D341Med (cell line): ENCODE data around the gene CITED2.

Experiments
- DNase-seq: peaks from one replicate; pipeline ENCODE4 v3.0.0; 2012; ENCODE audit warnings: low spot score

CITED2 gene

DNA sequence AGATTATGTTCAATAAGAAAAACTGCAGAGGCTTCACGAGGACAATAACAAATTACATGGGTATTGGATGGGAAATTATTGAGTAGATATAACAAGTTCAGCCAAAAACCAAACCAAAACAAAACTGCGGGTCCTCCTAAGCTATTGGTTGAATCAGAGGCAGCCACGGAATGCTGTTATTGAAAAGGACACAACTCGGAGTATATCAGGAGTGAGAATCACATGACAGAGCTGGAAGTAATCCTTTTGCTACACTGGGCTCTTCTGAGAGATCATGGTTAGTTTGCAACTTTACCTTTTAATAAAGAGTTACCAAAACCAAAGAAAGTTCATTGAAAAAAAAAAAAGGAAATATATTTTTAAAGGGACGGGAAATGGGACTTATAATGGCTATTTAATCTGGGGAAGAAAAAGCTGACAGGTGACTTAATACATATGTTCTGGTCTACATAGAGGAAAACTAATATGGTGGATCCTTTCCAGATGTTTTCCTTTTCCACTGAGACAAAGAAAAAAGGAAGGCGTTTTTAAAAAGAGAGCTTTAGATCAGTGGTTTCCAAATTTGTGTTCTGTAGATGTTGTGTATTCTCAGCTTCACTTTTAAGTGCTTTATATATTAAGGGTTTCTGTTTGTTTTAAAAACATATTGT is 6.9 kb upstream of the CITED2 start:
- DNase-seq, result no peak

DNA sequence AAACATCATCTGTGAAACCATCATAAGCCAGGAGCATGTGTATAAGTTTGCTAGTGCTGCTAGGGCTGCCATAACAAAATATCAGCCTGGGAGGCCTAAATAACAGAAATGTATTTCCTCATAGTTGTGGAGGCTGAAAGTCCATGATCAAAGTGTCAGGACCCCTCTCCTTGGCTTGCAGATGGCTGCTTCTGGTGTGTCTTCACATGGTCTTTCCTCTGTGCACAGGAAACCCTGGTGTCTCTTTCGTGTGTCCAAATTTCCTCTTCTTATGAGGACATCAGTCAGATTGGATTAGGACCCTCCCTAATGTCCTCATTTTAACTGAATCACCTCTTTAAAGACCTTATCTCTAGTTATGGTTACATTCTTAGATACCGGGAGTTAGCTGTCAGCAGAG is 6.2 kb upstream of the CITED2 start:
- no peak for DNase-seq

DNA sequence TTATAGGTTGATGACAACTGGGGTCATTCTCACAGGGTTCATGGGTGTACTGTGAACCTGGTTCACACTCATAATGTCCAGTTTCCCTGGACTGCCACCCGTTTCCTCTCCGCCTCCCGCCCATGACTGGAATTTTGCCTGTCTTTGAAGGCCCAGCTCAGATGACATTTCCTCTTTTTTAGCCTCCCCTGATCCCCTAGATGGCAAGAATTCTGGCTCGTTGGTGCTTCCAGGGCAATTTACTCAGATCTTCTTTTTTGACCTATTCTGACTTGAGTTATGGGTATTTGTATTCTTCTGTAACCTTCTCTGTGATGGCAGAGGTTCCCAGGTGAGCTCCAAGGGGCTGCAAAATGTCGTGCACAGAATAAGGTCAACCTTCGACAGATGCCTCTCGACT is 5.7 kb upstream of the CITED2 start:
- DNase-seq, result no peak

DNA sequence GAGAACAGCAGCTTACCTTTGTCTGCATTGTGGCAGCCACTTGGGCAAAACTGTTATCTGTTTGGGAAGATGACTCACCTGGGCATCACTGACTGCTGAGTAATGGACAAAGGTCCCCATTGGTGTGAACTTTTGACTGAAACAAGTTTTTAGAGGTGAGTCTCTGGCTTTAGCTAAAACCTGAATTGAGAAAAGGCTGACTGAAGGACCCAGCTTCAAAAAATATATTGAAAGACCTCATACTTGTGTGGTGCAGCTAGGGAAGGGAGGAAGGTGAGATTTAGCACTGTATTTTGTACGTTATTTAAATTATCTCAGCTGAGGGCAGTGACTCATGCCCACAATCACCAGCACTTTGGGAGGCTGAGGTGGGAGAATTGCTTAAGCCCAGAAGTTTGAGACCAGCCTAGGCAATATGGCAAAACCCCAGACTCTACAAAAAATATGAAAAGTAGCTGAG is 4.5 kb upstream of the CITED2 start:
- DNase-seq, result no peak

DNA sequence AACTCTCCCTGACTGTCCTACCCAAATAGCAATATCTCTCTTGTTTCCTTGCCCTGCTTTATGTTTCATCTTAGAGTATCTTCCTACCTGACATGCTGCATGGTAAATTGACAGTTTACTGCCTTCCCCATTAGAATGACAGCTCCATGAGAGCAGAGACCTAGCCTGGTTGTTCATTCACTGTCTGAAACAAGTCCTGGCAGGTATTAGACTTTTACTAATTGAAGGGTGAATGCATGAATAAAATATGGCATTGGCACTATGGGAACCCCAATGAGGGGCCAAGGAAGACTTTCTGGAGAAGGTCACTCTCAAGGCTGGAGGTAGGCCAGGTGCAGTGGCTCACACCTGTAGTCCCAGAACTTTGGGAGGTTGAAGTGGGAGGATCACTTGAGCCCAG is 3.8 kb upstream of the CITED2 start:
- DNase-seq, result no peak

DNA sequence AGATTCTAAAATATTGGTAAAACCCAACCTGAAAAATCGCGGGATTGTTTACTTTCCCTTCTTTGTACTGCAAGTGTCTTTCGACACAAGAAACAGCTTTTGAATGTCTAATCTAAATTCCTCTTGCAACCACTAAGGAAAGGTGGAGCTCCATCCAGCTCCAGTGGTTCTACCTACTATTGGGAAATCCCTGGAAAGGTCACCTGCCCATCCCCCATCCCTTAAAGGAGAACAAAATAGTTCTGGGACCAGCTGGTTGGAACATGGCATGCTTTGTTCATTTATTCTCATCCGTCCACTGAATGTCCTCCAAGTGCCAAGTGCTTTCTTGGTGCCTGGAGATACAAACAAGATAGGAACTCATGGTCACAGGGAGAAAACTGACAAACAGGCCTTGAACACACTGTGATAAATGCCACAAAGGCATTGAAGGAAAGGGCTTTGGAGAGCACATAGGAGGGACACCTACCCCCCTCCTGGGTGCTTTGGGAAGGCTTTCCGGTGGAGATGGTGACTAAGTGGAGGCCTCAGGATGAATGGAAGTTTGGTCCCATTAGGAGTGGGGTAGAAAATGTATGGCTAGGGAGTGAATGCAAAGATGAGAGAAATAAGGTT is 2.3 kb upstream of the CITED2 start:
- DNase-seq, result no peak

DNA sequence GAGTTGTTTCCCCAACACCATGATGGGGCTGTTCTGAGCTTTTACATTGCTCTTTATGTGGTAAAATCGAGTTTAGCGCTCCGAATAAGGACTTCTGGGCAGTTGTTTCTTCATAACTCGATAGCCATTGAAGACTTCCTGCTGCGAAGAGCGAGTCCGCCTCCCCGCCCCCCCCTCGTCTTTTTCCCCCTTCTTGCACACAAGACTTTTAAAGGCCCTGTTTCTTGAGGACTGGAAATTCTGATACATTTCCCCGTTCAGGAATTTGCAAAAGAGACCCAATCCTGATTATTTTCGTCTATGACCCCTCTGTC is 1.5 kb upstream of the CITED2 start:
- DNase-seq, result peak; percentile 21

DNA sequence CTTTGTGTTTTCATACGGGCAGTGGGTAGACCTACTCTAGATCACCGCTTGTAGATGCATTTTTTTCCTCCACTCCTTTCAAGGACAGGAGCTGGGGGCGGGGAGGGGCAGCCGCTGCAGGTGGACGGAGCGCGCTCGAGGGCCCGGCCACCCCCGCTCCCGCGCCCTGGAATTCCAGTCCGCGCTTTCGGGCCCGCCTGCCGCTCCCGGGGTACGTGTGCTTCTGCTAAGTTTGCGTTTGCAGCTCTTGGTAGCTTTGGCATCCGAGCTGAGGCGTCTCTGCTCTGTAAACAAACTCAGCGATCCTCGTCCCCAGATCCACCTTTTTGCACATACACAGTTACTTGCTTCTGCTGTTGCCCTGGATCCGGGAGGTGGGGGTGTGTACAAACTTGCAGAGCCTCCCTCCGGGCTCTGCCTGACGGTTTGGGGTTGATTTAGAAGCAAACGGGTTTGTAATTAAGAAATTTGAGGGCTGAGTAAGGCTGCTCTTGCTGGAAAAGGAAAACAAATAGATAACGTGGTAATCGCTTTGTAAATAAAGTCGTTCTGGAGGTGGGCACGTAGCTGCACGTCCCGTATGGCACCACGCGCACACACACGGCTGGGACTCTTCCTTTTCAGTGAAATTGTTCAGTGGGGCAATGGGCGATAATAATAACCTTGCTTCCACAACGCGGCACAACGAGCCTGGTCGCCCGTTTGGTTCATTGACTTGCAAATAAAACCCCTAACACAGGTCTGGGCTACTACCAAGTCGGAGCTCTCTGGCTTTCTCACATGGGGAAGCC is 973 bp upstream of the CITED2 start:
- DNase-seq, result peak; percentile 90

DNA sequence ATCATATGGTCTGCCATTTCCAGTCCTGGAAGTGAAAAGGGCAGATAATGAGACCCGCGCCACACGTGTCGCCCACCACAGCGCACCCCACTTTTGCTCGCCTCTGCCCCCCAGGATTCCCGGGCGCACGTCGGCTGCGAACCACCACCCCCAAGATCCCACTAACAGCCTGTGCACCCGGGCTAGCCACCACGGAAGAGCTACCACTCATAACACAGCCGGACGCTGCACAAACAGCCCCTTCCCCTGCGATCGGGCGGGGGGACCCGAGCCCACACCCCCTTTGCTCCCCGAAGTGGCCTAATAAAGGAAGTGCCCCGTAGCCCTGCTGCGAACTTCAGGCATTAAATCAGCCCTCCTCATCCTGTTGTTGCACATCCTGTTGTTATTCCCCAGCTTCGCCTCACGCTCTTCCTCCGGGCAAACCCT is 506 bp downstream of the CITED2 start:
- no peak for DNase-seq

DNA sequence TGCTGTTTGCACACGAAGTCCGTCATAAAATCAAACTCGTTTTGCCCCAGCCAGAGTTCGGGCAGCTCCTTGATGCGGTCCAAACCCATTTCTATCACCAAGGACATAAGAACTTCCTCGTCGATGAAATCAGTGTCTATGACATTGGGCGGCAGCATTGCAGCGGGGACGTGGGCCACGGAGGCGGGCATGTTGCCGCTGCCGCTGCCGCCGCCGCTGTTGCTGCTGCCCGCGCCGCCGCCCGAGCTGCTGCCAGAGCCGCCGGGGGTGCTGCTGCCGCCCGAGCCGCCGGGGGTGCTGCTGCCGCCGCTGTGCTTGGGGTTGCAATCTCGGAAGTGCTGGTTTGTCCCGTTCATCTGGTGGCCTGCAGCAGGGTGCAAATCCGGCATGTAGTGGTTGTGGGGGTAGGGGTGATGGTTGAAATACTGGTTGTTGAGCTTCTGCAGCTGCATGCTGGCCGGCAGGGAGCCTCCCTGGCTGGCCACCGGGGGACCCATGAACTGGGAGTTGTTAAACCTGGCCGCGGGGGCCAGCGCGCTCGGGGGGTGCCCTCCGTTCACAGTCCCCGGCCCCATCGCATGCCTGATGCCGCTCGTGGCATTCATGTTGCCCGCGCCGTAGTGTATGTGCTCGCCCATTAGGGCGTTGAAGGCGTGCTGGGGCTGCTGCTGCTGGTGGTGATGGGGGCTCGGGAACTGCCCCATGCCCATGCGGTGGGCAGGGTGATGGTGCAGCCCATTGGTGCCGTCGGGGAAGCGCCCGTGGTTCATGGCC is 1.1 kb downstream of the CITED2 start:
- DNase-seq, result peak; percentile 73

DNA sequence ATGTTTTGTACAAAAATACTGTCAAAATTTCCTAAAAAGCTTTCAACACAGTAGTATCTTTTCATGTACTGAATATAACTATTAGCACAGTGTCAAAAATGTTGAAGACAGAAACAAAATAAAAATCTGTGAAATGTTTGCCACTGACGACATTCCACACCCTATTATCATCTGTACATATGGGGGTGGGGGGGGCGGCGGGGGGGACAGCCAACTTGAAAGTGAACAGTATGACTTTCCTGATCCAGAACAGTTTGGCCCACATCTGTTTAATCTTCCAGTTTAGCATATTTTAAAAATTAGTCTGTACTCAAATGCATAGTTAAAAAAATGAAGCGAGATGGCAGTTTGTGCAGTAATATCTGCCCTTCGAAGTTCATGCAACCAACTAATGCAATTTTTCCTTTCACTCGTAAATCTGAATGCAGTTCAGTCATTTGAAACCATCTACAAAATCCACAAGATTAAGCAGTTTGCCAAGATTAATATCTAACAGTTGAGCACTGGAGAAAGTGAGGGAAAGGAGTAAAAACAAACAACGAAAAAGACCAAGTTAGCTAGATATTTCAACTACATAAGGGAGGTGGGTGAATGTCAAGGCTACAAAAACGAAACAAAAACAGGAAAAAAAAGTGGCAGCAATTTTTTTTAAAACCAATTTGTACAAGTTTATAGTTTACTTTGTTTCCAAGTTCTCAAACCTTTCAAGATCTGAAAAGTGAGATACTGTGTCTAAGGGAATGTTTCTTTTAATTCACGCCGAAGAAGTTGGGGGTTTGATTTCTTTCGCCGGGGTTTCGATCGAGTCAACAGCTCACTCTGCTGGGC is 1.9 kb downstream of the CITED2 start:
- no peak for DNase-seq

DNA sequence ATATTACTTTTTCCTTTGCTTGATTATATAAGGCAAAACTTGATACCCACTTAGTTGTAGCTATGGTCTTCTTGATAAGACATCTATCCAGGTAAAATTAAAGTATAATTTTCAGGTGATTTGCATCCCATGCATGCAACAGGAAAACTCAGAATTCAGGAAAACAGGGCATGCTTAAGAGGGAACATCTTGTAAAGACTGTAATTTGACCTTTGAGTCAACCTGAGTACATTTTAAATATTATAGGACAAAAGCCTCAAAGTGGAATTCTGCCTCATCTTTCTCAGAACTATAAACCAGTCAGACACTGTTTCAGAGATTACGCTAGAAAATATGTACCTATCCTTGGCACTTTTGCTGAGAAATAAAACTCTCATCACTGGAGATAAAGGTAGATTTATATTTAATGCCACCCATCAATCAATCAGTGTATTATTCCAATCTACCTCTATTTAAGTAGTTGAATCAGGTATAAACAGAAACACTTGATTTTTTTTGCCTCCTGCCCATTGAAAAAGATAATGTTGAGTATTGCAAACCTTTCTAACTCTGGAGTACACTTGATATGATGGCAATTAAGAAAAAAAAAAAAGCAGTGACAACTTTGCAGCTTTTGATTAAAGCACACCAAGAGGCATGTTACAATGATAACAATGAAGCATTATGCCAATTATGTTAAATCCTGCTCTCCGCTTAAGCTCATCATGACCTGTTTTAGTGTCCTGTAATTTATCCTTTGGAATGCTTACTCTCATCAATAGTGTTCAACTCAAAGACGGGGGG is 2.8 kb downstream of the CITED2 start:
- no peak for DNase-seq

DNA sequence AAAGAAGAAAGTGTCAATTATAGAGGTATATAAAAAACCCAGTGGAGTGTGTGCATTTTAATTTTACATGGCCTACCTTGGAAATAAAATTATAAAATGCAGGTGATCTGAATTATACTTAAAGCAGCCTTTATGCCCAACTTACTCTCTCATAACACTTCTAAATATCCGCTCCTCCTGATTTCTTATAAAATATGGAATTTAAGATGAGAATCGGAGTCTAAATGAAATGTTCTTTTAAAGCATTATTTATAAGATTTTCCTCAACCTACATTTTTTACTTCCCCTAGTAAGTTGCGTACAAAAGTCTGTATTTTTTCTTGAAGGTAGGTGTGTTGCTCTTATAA is 3.5 kb downstream of the CITED2 start:
- DNase-seq, result no peak

DNA sequence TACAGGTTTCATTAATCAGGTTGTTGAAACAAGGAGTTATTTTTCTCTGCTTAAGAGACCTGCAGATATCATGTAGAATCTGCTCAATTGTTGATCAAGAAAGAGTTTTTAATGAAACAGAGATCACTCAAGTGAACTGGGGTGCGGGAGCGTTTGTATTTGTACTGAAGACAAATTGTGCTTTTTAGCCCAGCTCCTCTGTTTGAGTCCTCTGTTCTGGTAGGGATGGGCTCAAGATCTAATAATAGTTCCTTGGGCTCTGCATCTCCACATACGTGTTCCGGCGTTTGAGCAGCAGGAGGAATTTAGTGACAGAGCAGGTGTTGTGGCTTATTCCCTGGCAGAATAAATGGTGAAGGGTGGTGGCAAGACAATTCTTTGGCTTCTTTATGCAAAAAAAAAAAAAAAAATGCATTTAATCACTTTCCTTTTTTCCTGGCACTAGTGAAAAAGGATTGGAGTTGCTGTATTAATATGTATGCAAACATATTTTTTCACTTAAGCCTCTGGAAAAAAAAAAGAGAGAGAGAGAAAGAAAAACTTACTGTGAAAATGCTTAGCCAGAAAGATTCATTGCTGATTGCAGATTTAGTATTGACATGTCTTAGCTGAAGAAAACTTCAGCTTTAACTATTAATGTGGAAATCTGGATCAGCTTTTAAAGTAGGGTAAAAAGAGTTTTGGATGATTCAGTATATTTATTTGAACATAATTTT is 4.0 kb downstream of the CITED2 start:
- no peak for DNase-seq

DNA sequence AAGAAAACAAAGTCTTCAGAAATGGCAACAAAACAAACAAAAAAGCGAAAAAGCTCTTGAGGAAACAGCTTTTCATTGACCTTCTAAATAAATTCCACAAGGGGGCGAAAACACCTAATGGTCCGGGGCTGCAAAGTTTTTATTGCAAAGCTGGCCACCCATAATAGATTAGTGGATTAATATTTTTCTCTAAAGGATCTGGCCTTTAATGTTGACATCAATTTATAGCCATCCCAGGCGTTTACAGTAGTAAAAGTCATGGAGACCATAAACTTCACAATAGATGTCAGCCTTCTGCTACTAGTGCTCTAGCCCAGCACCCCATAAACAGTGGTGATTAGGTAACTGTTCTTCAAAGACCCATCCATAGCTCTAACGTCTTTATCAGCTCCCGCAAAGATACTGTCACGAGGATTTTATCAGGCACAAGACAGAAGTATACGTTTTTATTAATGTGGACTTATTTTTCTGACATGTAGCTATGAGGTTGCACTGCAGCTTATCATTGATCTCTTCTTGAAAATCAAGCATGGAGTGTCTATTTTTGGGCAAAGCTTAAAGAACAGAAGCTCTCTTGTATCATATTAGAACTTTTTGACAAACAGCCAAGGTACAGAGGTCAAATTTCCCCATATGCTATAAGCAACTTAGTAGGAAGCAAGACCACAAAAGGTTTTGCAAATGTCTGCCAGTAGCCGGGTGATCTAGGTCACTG is 4.7 kb downstream of the CITED2 start:
- DNase-seq, result peak; percentile 52

DNA sequence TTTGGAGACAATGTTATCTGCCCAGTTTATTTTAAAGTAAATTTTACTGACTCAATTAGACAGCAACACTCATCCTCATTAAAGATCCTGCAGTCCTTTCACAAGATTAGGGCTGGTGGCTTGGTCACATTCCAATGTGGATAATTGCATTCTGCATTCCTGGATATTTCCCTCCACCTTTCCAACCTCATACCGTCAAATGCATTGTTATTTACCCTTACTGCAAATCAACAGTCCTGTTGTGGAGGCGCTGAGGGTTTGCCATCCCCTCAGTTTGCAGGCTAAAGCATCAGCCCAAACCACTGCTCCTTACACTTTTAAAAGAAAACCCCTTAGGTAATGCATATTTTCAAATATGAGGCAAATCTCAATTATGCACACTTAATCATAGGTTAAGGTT is 5.4 kb downstream of the CITED2 start:
- DNase-seq, result no peak

DNA sequence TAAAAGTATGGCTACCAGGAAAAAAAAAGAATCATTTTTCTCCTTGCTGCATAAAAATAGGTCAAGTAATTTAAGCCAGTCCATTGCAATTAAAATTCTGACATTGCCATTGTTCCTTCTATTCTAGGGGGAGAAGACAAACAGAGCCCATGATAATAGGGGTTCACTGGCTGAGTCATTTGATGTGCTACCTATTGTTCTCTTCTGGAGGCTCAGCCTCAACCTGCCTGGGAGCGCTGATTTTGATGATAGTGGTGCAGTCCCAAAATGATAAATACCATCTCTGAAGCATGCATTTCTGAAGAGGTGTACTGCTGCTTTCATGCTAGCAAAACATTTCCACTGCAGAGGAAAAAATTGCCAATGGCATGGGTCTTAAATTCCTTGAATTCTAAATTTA is 5.8 kb downstream of the CITED2 start:
- DNase-seq, result no peak

DNA sequence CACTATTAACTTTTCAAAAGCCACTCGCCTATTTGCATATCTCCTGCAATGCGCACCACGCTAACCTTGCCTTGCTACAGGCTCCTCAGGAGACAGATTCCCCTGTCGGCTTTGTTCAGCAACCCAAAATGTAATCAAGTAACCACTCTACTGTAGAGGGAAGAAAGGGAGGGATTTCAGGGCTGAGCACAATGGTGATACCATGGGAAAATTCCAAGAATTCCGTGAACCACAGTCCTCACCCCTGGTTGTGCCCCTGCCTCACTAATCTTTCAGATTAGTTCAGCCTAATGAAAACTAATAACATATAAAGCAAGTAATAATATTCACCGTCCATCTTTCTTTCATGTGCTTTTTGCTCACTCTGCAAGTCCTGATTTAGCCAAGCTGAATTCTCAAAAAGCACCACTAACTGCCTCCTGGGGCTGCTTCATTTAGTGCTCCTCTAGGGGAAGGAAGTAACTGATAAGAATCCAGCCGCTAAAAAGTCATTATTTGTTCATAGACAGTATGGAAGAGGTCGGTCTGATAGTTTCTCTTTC is 6.6 kb downstream of the CITED2 start:
- DNase-seq, result no peak

DNA sequence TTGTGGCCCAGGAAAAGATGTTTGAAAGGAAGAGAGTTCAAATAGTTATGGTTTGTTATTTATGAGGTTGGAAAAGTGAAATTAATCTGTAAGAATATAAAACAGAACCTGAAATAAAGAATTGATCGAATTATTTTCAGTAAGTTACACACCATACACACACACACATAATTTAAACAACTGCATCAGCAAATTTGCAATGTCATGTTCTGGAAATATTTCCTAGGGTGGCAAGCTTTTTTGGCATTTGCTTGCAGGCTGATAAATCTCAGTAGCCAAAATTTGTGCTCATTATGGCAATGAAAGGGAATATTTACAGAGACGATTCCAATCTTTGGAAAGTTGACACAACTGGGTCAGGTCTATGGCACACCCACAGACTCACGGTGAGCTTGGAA is 9.5 kb downstream of the CITED2 start:
- DNase-seq, result no peak
